Measurements from ENCODE around the gene SRC. TPM values are rescaled to one million over a fixed set of nuclear protein-coding genes. Genes with fewer than 3 reads are reported as not detected.

SRC gene
- total and polyA plus RNA-seq, 2 of the 8 experiments (the other 6 are each of a cell fraction or from before 2014, with no cell fraction given), result 27.6 to 28.8 TPM

DNA sequence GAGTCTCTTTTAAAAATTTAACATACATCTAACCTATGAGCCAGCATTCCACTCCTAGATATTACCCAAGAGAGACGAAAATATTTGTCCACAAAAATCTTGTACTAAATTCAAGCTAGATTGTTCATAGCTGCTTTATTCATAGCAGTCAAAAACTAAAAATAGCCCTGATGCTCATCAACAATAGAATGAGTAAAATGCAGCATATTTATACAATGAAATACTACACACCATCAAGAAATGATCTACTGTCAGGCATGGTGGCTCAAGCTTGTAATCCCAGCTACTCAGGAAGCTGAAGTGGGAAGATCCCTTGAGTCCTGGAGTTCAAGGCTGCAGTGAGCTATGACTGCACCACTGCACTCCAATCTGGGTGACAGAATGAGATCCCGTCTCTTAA lies 22.0 kb upstream of the SRC start:
- no peaks in the 10 kb centered on the region for H4K20me1 ChIP-seq (replicated peaks in 1 of 2; ENCODE audit: control insufficient read depth in 1 of 2, insufficient read depth in 2 of 2, low read length in 2 of 2)
- no peaks in the 10 kb centered on the region for H3K79me2 ChIP-seq (ENCODE audit: control insufficient read depth in 1 of 2, insufficient read depth in 2 of 2, low read length in 2 of 2)
- no peaks in the 10 kb centered on the region for H3K9me3 ChIP-seq (ENCODE audit: insufficient read depth in 2 of 2, low read depth in 1 of 2, low read length in 1 of 2)
- H3K4ac ChIP-seq (replicated peaks; ENCODE audit: insufficient read length, low read depth, low read length), result no peak overlapping the region
- no peak for DNase-seq (ENCODE audit: low read depth in 1 of 2, low spot score in 2 of 2)
- no peak overlapping the region for H3K23ac ChIP-seq (ENCODE audit: insufficient read length)
- no peak overlapping the region for H4K91ac ChIP-seq (replicated peaks; ENCODE audit: insufficient read length, low read length)
- H2BK120ac ChIP-seq (replicated peaks; ENCODE audit: low read depth, low read length), result no peak overlapping the region
- peaks cover 0 to 9% (median 2%) of the 10 kb centered on the region in 4 experiments; a peak in 4 of 7 replicates for H3K4me1 ChIP-seq (replicated peaks in 1 of 4; ENCODE audit: control insufficient read depth in 3 of 4, insufficient read depth in 4 of 4, low read length in 3 of 4)
- no peak overlapping the region for H3K9ac ChIP-seq (replicated peaks in 1 of 4; ENCODE audit: extremely low read depth in 1 of 4, low read depth in 3 of 4, low read length in 3 of 4)
- WGBS, 2 experiments (ENCODE audit: extremely low coverage in 1 of 2, insufficient coverage in 1 of 2, insufficient read length in 1 of 2, insufficient replicate concordance in 2 of 2, low coverage in 1 of 2, low lambda C conversion rate in 2 of 2, missing lambda C conversion rate in 1 of 2), result 79% methylated on average over 2 of the region's 2 CpGs; no CpG with 5 or more reads in 1 of the 2 experiments
- H2BK12ac ChIP-seq (ENCODE audit: low read depth, low read length), result no peak overlapping the region
- FAIRE-seq, result no peak
- H2AK5ac ChIP-seq (ENCODE audit: low read depth, low read length), result no peak overlapping the region
- no peak overlapping the region for H2AFZ ChIP-seq (ENCODE audit: low read length)
- POLR2A ChIA-PET (ENCODE audit: partially characterized antibody), result no interaction called here
- H3K23me2 ChIP-seq (ENCODE audit: low read depth, low read length), result no peaks in the 10 kb centered on the region
- no peak overlapping the region for H2BK20ac ChIP-seq (ENCODE audit: low read length)
- H3K27me3 ChIP-seq (replicated peaks in 1 of 4; ENCODE audit: control insufficient read depth in 3 of 4, extremely low read depth in 1 of 4, insufficient read depth in 3 of 4, low read length in 3 of 4), result no peaks in the 10 kb centered on the region
- no peak overlapping the region for H3K56ac ChIP-seq (replicated peaks; ENCODE audit: insufficient read length, low read depth, low read length)
- no peak overlapping the region for H3K4me2 ChIP-seq (ENCODE audit: insufficient read depth in 1 of 2, low read depth in 2 of 2, low read length in 2 of 2)
- H4K5ac ChIP-seq (ENCODE audit: insufficient read length, low read depth, low read length), result no peak overlapping the region
- no peak overlapping the region for H2BK15ac ChIP-seq (ENCODE audit: low read length)
- no peak overlapping the region for H4K8ac ChIP-seq (ENCODE audit: extremely low read depth, insufficient read depth, low read length)
- no peak overlapping the region for H3K18ac ChIP-seq (ENCODE audit: extremely low read depth, low read length)
- no peak overlapping the region for H3K27ac ChIP-seq (ENCODE audit: low read depth, low read length)
- TF ChIP-seq, protein P1, sequence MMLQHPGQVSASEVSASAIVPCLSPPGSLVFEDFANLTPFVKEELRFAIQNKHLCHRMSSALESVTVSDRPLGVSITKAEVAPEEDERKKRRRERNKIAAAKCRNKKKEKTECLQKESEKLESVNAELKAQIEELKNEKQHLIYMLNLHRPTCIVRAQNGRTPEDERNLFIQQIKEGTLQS (IDR thresholded peaks at IDR 0.05; ENCODE audit: insufficient read depth, low read depth, low read length), result no peak
- no peak for TF ChIP-seq EP300 (IDR thresholded peaks at IDR 0.05; ENCODE audit: borderline replicate concordance in 1 of 2, low read depth in 2 of 2, low read length in 2 of 2)
- no peak for TF ChIP-seq TCF12 (IDR thresholded peaks at IDR 0.05; ENCODE audit: low read depth, low read length)
- TF ChIP-seq TEAD4 (IDR thresholded peaks at IDR 0.05; ENCODE audit: low read depth, low read length), result no peak
- no peak for TF ChIP-seq NRF1 (IDR thresholded peaks at IDR 0.05; ENCODE audit: low read depth, low read length)
- H3K36me3 ChIP-seq (ENCODE audit: control insufficient read depth in 2 of 4, insufficient read depth in 4 of 4, low read length in 3 of 4), result no peaks in the 10 kb centered on the region
- no peak overlapping the region for H3K14ac ChIP-seq (ENCODE audit: insufficient read length)
- no peak overlapping the region for H2BK5ac ChIP-seq (ENCODE audit: low read depth, low read length)
- CTCF ChIA-PET (ENCODE audit: partially characterized antibody), result interaction anchor here (0.6 to 1.9 kb wide), 6 partner anchors 8 to 74 kb away, joined by 3 to 7 read pairs (median 4); no protein-coding TSS in a partner anchor
- no peaks in the 10 kb centered on the region for H3K79me1 ChIP-seq (ENCODE audit: low read depth, low read length)
- H3K4me3 ChIP-seq (ENCODE audit: extremely low read depth in 1 of 4, insufficient read depth in 2 of 4, low read depth in 3 of 4, low read length in 4 of 4), result no peak overlapping the region

All from H1 (cell line).